Lung (tissue), 12 donors: Measurements from ENCODE around the gene CIBAR2. TPM values are rescaled to one million over a fixed set of nuclear protein-coding genes. Genes with fewer than 3 reads are reported as not detected.

Source experiments
- ATAC-seq: fragments of 200-7000 bp; cut with Tn5 transposase; one replicate; pipeline ENCODE4 v1.9.1; 2020; ENCODE audit warnings: moderate number of reproducible peaks; ENCODE audit not compliant: insufficient read depth, low FRiP score
- DNase-seq, 3 donors: peaks; one replicate each; pipeline ENCODE4 v3.0.0-alpha.2; 2013 to 2017
- H3K27ac ChIP-seq, 2 donors: one replicate each; pipeline ENCODE4 v1.5.1; 2013; ENCODE audit warnings: mild to moderate bottlenecking in 2 of 2, moderate library complexity in 2 of 2, control low read depth in 1 of 2, inconsistent platforms in 1 of 2, low read depth in 1 of 2, low read length in 1 of 2
- H3K27me3 ChIP-seq, 3 donors: one replicate each; pipeline ENCODE4 v1.5.1; 2013; ENCODE audit warnings: low read length in 2 of 3; ENCODE audit not compliant: control insufficient read depth in 3 of 3, insufficient read depth in 3 of 3
- H3K36me3 ChIP-seq, 4 donors: one replicate each; pipeline ENCODE4 v1.5.1; 2013; ENCODE audit warnings: low read length in 4 of 4, mild to moderate bottlenecking in 1 of 4, moderate library complexity in 1 of 4; ENCODE audit not compliant: control insufficient read depth in 4 of 4, insufficient read depth in 4 of 4
- H3K4me1 ChIP-seq, 5 donors: one replicate each; pipeline ENCODE4 v1.5.1; 2013; ENCODE audit warnings: low read length in 5 of 5, mild to moderate bottlenecking in 2 of 5, moderate library complexity in 1 of 5; ENCODE audit not compliant: control insufficient read depth in 5 of 5, insufficient read depth in 5 of 5
- H3K4me3 ChIP-seq: one replicate; pipeline ENCODE4 v1.5.1; 2013; ENCODE audit warnings: mild to moderate bottlenecking, control low read depth, moderate library complexity
- H3K9ac ChIP-seq, 2 donors: one replicate each; pipeline ENCODE4 v1.5.1; 2013; ENCODE audit warnings: low read length in 2 of 2, control low read depth in 1 of 2; ENCODE audit not compliant: insufficient read depth in 1 of 2
- H3K9me3 ChIP-seq, 4 donors: one replicate each; pipeline ENCODE4 v1.5.1; 2013; ENCODE audit warnings: low read length in 3 of 4, mild to moderate bottlenecking in 1 of 4, moderate library complexity in 1 of 4; ENCODE audit not compliant: control insufficient read depth in 4 of 4, insufficient read depth in 3 of 4
- WGBS, 2 donors: extraction: QIAGEN DNeasy Blood & Tissue Kit; methylation state at CpG; one replicate each; pipeline ENCODE4 v1.1.7; 2013; 5-methylcytosine and 5-hydroxymethylcytosine counted together
- polyA plus RNA-seq, 2 donors: library from polyadenylated mRNA; stranded (reverse); fragments of 200-250 nt; gene quantifications; one replicate each; pipeline ENCODE4 v1.2.1, GENCODE V29; 2013
- total RNA-seq, 2 donors: library from RNA; depleted of rRNA in 1 of 2; stranded (reverse); fragments of >200 nt in 1 of 2; gene quantifications; one replicate each; pipeline ENCODE4 v1.2.1, GENCODE V29; 2014 to 2021
- TF ChIP-seq, protein P1 (sequence below): IDR thresholded peaks from 2 replicates; pipeline ENCODE4 v1.5.1; 2012; ENCODE audit warnings: mild to moderate bottlenecking; ENCODE audit errors: control extremely low read depth, extremely low read depth
- donor health status: control.
- donor health status: control.
- donor health status: Bipolar disorder and iron deficiency.
- donor health status: healthy.
- donor health status: DM: yes; HTN: yes; CAD: no.

CIBAR2 gene
- total and polyA plus RNA-seq, 4 donors = 11.8 to 49.0 (median 18.9) TPM

DNA sequence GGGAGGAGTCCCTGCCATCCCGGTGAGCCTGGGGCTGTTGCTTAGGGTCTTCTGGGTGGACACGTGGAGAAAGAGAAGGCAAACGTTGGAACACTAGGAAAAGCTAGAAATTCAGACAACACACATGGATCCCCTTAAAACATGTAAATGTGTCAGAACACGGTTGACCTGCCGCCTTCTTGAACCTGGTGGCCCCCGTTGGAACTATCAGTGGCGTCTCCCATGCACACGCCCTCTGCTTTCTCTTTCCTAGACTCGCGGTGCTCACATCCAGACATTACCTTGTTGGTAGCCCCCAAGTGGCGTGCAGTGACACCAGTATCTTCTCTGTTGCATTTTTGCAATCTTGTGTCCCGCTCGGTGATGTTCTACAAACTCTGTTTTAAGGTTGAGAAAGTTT is 18.6 kb downstream of the CIBAR2 start:
- WGBS, 2 donors = 86 to 87% methylated on average over 13 of the region's 13 CpGs
- Histone ChIP-seq H3K9ac (no peak overlapping the region), H3K4me3 (no peak overlapping the region), H3K27ac (no peak overlapping the region), H3K4me1 (peaks cover 0 to 29% (median 12%) of the 10 kb centered on the region in 5 donors), H3K9me3 (no peaks in the 10 kb centered on the region), H3K27me3 (no peaks in the 10 kb centered on the region), H3K36me3 (peaks cover 0 to 2% (median 0%) of the 10 kb centered on the region in 4 donors)
- no peak for ATAC-seq
- TF ChIP-seq, protein P1, sequence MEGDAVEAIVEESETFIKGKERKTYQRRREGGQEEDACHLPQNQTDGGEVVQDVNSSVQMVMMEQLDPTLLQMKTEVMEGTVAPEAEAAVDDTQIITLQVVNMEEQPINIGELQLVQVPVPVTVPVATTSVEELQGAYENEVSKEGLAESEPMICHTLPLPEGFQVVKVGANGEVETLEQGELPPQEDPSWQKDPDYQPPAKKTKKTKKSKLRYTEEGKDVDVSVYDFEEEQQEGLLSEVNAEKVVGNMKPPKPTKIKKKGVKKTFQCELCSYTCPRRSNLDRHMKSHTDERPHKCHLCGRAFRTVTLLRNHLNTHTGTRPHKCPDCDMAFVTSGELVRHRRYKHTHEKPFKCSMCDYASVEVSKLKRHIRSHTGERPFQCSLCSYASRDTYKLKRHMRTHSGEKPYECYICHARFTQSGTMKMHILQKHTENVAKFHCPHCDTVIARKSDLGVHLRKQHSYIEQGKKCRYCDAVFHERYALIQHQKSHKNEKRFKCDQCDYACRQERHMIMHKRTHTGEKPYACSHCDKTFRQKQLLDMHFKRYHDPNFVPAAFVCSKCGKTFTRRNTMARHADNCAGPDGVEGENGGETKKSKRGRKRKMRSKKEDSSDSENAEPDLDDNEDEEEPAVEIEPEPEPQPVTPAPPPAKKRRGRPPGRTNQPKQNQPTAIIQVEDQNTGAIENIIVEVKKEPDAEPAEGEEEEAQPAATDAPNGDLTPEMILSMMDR = no peak
- no peak for DNase-seq

DNA sequence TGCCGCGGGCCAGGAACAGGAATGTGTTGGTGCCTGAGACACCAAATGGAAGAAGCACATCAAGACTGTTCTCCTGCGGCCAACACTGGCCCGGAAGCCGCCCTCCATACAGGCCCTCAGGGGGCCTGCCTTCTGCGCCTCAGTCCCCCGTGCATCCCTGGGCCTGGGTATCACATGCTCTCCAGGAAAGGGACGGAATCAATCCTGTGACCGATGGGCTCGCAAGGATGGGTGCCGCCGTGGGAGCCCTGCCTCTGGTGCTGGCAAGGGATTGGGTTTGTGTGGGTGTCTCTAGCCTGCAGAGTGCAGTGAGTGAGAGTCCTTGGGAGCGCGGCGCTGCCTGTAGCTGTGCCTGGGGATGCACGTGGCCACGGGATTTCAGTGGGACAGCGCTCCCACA is 19.4 kb downstream of the CIBAR2 start:
- peaks cover 0 to 2% (median 0%) of the 10 kb centered on the region in 4 donors for H3K36me3 ChIP-seq
- no peak overlapping the region for H3K9ac ChIP-seq
- no peak for ATAC-seq
- no peaks in the 10 kb centered on the region for H3K9me3 ChIP-seq
- DNase-seq = no peak
- H3K4me1 ChIP-seq = peaks cover 0 to 32% (median 12%) of the 10 kb centered on the region in 5 donors
- no peak overlapping the region for H3K4me3 ChIP-seq
- H3K27me3 ChIP-seq = no peaks in the 10 kb centered on the region
- WGBS, 2 donors = 91 to 94% methylated on average over 18 of the region's 18 CpGs
- no peak overlapping the region for H3K27ac ChIP-seq
- TF ChIP-seq, protein P1 = no peak

DNA sequence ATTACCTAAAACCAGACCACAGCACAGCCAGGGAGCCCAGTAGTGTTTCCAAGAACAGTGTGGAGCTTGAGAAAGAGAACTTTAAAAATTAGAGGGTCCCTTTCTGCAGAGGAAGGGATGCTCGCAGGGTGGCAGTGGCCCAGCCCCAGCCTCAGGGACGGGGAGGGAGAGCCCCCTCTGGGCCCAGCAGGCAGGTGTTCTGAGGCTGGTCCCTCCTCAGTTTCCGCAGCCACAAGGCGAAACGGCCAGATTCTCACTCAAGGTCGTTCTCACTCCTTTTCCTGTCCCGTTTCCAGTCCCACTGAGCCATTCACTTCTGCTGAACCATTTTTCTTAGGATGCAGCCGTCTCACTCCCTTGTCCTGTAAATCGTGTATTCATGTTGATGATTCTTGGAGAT is 20.0 kb downstream of the CIBAR2 start:
- WGBS, 2 donors = 78 to 80% methylated on average over 9 of the region's 9 CpGs
- Histone ChIP-seq H3K9ac (no peak overlapping the region), H3K27ac (no peak overlapping the region), H3K9me3 (no peaks in the 10 kb centered on the region), H3K36me3 (peaks cover 0 to 2% (median 0%) of the 10 kb centered on the region in 4 donors), H3K27me3 (no peaks in the 10 kb centered on the region), H3K4me3 (no peak overlapping the region), H3K4me1 (peaks cover 0 to 32% (median 12%) of the 10 kb centered on the region in 5 donors)
- DNase-seq = no peak
- no peak for ATAC-seq
- TF ChIP-seq, protein P1 = no peak

DNA sequence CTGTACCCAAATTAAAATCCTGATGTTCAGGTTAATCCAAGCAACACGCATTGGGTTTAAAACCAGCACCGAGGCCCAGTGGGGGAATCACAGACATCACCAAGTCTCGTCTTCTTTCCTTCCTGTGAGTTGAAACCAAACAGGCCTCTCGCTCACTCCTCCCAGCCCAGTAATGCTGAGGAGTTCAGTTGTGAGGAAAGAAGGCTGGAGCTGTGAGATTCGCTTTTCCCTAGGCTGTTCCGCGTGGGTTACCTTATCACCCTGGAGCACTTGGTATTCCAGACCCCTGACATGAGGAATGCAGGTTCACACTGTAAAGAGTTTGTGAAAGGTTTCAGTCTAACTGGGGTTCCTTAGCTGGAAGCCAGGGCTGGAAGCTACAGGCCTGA is 20.8 kb downstream of the CIBAR2 start:
- TF ChIP-seq, protein P1 = no peak
- H3K36me3 ChIP-seq = peaks cover 0 to 2% (median 0%) of the 10 kb centered on the region in 4 donors
- DNase-seq = no peak
- no peak overlapping the region for H3K4me3 ChIP-seq
- WGBS, 2 donors = 67 to 86% methylated on average over 7 of the region's 7 CpGs
- H3K27ac ChIP-seq = no peak overlapping the region
- H3K9ac ChIP-seq = no peak overlapping the region
- H3K4me1 ChIP-seq = peaks cover 0 to 32% (median 12%) of the 10 kb centered on the region in 5 donors
- H3K27me3 ChIP-seq = no peaks in the 10 kb centered on the region
- H3K9me3 ChIP-seq = no peaks in the 10 kb centered on the region
- no peak for ATAC-seq
